NCI-H446 treated with DMSO at 0.1 percent for 48 hours (cell line): ENCODE data around the gene PHLPP2.
"Not testable (repeated sequence)": the region's sequence is repeated elsewhere in the genome, so short reads cannot be mapped to it uniquely, and the experiment has no call there.

Source experiments
- DNase-seq: peaks from one replicate; lab custom pipeline; 2025; lab: John Stamatoyannopoulos, UW

Gene PHLPP2

DNA sequence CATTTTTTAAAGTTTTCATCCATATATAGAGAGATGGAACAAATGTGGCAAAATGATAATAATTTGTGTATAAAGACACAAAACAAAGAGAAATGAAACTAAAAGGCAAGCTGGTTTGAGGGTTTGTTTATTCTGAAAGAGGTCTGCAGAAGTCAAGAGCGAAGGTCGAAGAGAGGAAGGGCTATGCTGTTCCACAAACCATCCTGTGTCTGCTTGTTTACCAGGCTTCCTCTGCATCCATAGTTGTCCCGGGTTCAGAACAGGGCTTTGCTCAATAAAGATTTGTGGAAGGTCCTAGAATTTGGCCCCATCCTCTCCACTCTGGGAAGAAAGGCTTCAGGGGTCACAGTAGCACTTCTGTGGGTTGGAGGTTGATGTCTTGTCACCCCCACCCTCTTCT, 100.9 kb downstream of the PHLPP2 start:
- DNase-seq: no peak

- DNase-seq: no peak
These were observed 102.4 kb downstream of the PHLPP2 start for GRCh38 chr16:71622088-71622487.

- DNase-seq: no peak
These were observed 106.1 kb downstream of the PHLPP2 start for GRCh38 chr16:71618429-71618828.

- not testable (repeated sequence) for DNase-seq
These were observed 109.5 kb downstream of the PHLPP2 start for GRCh38 chr16:71614956-71615355.

- no peak for DNase-seq
These were observed 113.3 kb downstream of the PHLPP2 start for GRCh38 chr16:71610936-71611871.

- no peak for DNase-seq
These were observed 114.1 kb downstream of the PHLPP2 start for GRCh38 chr16:71610447-71610846.

DNA sequence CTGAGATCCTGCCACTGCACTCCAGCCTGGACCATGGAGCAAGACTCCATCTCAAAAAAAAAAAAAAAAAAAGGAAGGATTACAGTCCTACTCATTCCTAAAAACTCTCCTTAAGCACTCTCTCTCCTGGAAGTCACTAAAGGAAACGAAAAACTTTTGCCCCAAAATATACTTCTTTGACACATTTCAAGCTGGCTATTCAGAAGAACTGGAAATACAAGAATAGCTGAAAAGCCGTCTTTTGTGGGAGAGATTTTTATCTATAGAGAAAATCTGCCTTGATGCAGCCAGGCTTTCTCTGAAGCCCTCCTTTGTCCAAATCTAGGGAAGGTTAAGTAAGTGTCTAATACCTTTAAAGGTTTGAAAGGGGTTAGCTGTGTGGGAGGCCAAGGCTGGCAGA, 115.4 kb downstream of the PHLPP2 start:
- DNase-seq: no peak

DNA sequence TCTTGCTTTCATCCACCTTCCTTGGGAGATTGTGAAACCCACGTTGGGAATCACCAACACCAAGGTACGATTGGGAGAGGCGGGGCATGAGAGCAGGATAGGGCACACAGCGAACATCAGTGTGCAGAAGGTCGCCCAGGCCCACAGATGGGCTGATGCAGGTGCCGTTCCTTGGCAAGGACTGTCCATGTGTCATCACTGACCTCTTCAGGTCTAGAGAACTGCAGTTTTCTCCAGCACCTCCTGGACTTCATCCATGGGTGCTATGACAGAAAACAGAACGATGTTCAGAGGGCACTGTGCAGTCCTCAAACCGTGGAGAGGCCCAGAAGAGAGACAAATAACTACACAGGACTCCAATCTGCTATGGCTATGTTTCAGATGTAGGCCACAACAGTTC, 123.7 kb downstream of the PHLPP2 start:
- DNase-seq: no peak

DNA sequence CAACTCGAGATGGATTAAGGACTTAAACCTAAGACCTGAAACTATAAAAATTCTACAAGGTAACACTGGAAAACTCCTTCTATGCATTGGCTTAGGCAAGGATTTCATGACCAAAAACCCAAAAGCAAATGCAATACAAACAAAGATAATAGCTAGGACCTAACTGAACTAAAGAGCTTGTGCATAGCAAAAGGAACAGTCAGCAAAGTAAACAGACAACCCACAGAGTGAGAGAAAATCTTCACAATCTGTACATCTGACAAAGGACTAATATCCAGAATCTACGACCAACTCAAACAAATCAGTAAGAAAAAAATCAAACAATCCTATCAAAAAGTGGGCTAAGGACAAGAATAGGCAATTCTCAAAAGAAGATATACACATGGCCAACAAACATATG, 126.1 kb downstream of the PHLPP2 start:
- not testable (repeated sequence) for DNase-seq

DNA sequence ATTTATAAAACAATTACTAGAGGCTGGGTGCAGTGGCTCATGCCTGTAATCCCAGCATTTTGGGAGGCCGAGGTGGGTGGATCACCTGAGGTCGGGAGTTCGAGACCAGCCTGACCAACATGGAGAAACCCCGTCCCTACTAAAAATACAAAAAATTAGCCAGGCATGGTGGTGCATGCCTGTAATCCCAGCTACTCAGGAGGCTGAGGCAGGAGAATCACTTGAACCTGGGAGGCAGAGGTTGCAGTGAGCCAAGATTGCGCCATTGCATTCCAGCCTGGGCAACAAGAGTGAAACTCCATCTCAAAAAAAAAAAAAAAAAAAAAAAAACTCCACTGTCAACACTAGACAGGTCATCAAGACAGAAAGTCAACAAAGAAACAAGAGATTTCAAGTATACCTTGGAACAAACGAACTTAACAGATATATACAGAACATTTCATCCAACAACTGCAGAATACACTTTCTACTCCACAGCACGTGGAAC, 129.1 kb downstream of the PHLPP2 start:
- not testable (repeated sequence) for DNase-seq
